ENCODE data around the gene PRSS36.

The PRSS36 gene

GRCh38 chr16:31192856-31193642, 43.2 kb upstream of the PRSS36 start:
- H3K27ac ChIP-seq (ENCODE audit: low read length, poor library complexity, severe bottlenecking): no peak overlapping the region
- H3K4me1 ChIP-seq (ENCODE audit: control insufficient read depth, insufficient read depth, low read depth, low read length): no peaks in the 10 kb centered on the region
- H2BK5ac ChIP-seq (ENCODE audit: low read depth, low read length, poor library complexity, severe bottlenecking): no peak overlapping the region
- H3K4ac ChIP-seq (ENCODE audit: low read depth in 1 of 2, low read length in 2 of 2): no peak overlapping the region
- H3K18ac ChIP-seq (ENCODE audit: low read depth in 1 of 2, low read length in 2 of 2): no peak overlapping the region
- no peak overlapping the region for H3K14ac ChIP-seq (ENCODE audit: low read length in 2 of 2)
- H3K23ac ChIP-seq (ENCODE audit: low read length in 2 of 2): no peak overlapping the region
- H3K27me3 ChIP-seq (ENCODE audit: control insufficient read depth in 1 of 2, insufficient read depth in 1 of 2, low read length in 2 of 2): no peaks in the 10 kb centered on the region
- H3K9ac ChIP-seq (ENCODE audit: low read length): no peak overlapping the region
- no peak overlapping the region for H4K91ac ChIP-seq (ENCODE audit: low read length)
- no peak for DNase-seq
- peaks cover 17% of the 10 kb centered on the region for H3K79me1 ChIP-seq (replicated peaks; ENCODE audit: low read length, poor library complexity, severe bottlenecking)
- H2BK120ac ChIP-seq (ENCODE audit: low read depth, low read length): no peak overlapping the region
- H3K4me2 ChIP-seq (ENCODE audit: low read length, poor library complexity, severe bottlenecking): no peak overlapping the region
- H2AK5ac ChIP-seq (ENCODE audit: low read length, severe bottlenecking): no peak overlapping the region
- peaks cover 82 to 98% of the 10 kb centered on the region in 2 experiments for H3K36me3 ChIP-seq (ENCODE audit: control insufficient read depth in 1 of 2, insufficient read depth in 2 of 2, low read depth in 1 of 2, low read length in 2 of 2)
- 94% methylated on average over 16 of the region's 16 CpGs for WGBS
- H4K8ac ChIP-seq (ENCODE audit: low read length): no peak overlapping the region
- H2BK12ac ChIP-seq (ENCODE audit: low read length in 2 of 2): no peak overlapping the region
- H2AFZ ChIP-seq (ENCODE audit: low read depth, low read length): no peak overlapping the region
- H2BK15ac ChIP-seq (ENCODE audit: low read depth, poor library complexity, severe bottlenecking): no peak overlapping the region
- no peaks in the 10 kb centered on the region for H3K9me3 ChIP-seq (ENCODE audit: control insufficient read depth, low read length)
- no peak overlapping the region for H3K4me3 ChIP-seq (ENCODE audit: insufficient read depth in 1 of 2, low read depth in 1 of 2, low read length in 2 of 2)

- Histone ChIP-seq H3K4me1 (ENCODE audit: control insufficient read depth, insufficient read depth, low read depth, low read length) (no peaks in the 10 kb centered on the region), H2BK120ac (ENCODE audit: low read depth, low read length) (no peak overlapping the region), H3K36me3 (ENCODE audit: control insufficient read depth in 1 of 2, insufficient read depth in 2 of 2, low read depth in 1 of 2, low read length in 2 of 2) (peaks cover 78 to 100% of the 10 kb centered on the region in 2 experiments), H3K4me3 (ENCODE audit: insufficient read depth in 1 of 2, low read depth in 1 of 2, low read length in 2 of 2) (no peak overlapping the region), H3K4ac (ENCODE audit: low read depth in 1 of 2, low read length in 2 of 2) (no peak overlapping the region), H4K8ac (ENCODE audit: low read length) (no peak overlapping the region), H3K27me3 (ENCODE audit: control insufficient read depth in 1 of 2, insufficient read depth in 1 of 2, low read length in 2 of 2) (no peaks in the 10 kb centered on the region), H2AK5ac (ENCODE audit: low read length, severe bottlenecking) (no peak overlapping the region), H3K27ac (ENCODE audit: low read length, poor library complexity, severe bottlenecking) (no peak overlapping the region), H3K14ac (ENCODE audit: low read length in 2 of 2) (no peak overlapping the region), H3K18ac (ENCODE audit: low read depth in 1 of 2, low read length in 2 of 2) (no peak overlapping the region), H2BK12ac (ENCODE audit: low read length in 2 of 2) (no peak overlapping the region), H3K23ac (ENCODE audit: low read length in 2 of 2) (no peak overlapping the region), H2BK15ac (ENCODE audit: low read depth, poor library complexity, severe bottlenecking) (no peak overlapping the region), H2BK5ac (ENCODE audit: low read depth, low read length, poor library complexity, severe bottlenecking) (no peak overlapping the region), H3K9ac (ENCODE audit: low read length) (no peak overlapping the region), H4K91ac (ENCODE audit: low read length) (no peak overlapping the region), H2AFZ (ENCODE audit: low read depth, low read length) (no peak overlapping the region), H3K4me2 (ENCODE audit: low read length, poor library complexity, severe bottlenecking) (no peak overlapping the region), H3K79me1 (replicated peaks; ENCODE audit: low read length, poor library complexity, severe bottlenecking) (peaks cover 16% of the 10 kb centered on the region), H3K9me3 (ENCODE audit: control insufficient read depth, low read length) (no peaks in the 10 kb centered on the region)
- 100% methylated on average over 5 of the region's 5 CpGs for WGBS
- DNase-seq: no peak
These were observed 42.0 kb upstream of the PRSS36 start for GRCh38 chr16:31191697-31192428.

DNA sequence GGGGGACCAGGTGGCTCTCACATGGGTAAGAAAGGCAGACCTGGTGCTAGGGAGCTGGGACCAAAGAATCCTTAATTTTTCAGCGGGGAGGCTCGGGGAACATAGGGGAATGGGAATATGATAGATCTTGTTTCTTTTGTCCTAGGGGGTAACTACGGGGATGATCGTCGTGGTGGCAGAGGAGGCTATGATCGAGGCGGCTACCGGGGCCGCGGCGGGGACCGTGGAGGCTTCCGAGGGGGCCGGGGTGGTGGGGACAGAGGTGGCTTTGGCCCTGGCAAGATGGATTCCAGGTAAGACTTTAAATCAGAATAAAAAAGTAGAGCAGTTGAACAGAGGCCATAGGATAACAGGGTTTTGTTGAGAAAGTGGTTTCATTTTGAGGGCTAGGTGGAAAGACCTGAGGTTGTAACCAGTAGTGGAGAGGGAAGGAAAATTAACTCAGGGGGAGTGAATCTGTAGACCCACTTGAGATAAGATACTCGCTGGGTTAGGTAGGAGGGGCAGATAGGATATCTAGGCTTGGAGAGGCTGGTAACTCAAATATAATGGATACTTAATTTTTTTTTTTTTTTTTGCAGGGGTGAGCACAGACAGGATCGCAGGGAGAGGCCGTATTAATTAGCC, 41.1 kb upstream of the PRSS36 start:
- Histone ChIP-seq H3K79me1 (replicated peaks; ENCODE audit: low read length, poor library complexity, severe bottlenecking) (peaks cover 13% of the 10 kb centered on the region), H3K18ac (ENCODE audit: low read depth in 1 of 2, low read length in 2 of 2) (no peak overlapping the region), H4K91ac (ENCODE audit: low read length) (no peak overlapping the region), H3K4ac (ENCODE audit: low read depth in 1 of 2, low read length in 2 of 2) (no peak overlapping the region), H3K9me3 (ENCODE audit: control insufficient read depth, low read length) (no peaks in the 10 kb centered on the region), H2BK12ac (ENCODE audit: low read length in 2 of 2) (no peak overlapping the region), H3K4me1 (ENCODE audit: control insufficient read depth, insufficient read depth, low read depth, low read length) (no peaks in the 10 kb centered on the region), H3K9ac (ENCODE audit: low read length) (no peak overlapping the region), H2AK5ac (ENCODE audit: low read length, severe bottlenecking) (no peak overlapping the region), H2BK120ac (ENCODE audit: low read depth, low read length) (no peak overlapping the region), H4K8ac (ENCODE audit: low read length) (no peak overlapping the region), H3K23ac (ENCODE audit: low read length in 2 of 2) (no peak overlapping the region), H2BK15ac (ENCODE audit: low read depth, poor library complexity, severe bottlenecking) (no peak overlapping the region), H3K4me3 (ENCODE audit: insufficient read depth in 1 of 2, low read depth in 1 of 2, low read length in 2 of 2) (no peak overlapping the region), H3K27me3 (ENCODE audit: control insufficient read depth in 1 of 2, insufficient read depth in 1 of 2, low read length in 2 of 2) (no peaks in the 10 kb centered on the region), H2AFZ (ENCODE audit: low read depth, low read length) (no peak overlapping the region), H2BK5ac (ENCODE audit: low read depth, low read length, poor library complexity, severe bottlenecking) (no peak overlapping the region), H3K4me2 (ENCODE audit: low read length, poor library complexity, severe bottlenecking) (no peak overlapping the region), H3K14ac (ENCODE audit: low read length in 2 of 2) (no peak overlapping the region), H3K36me3 (ENCODE audit: control insufficient read depth in 1 of 2, insufficient read depth in 2 of 2, low read depth in 1 of 2, low read length in 2 of 2) (peaks cover 75 to 100% of the 10 kb centered on the region in 2 experiments), H3K27ac (ENCODE audit: low read length, poor library complexity, severe bottlenecking) (no peak overlapping the region)
- no peak for DNase-seq
- 98% methylated on average over 17 of the region's 17 CpGs for WGBS

- H3K27me3 ChIP-seq (ENCODE audit: control insufficient read depth in 1 of 2, insufficient read depth in 1 of 2, low read length in 2 of 2): no peaks in the 10 kb centered on the region
- H3K4ac ChIP-seq (ENCODE audit: low read depth in 1 of 2, low read length in 2 of 2): no peak overlapping the region
- no peak overlapping the region for H2BK5ac ChIP-seq (ENCODE audit: low read depth, low read length, poor library complexity, severe bottlenecking)
- no peak overlapping the region for H3K4me2 ChIP-seq (ENCODE audit: low read length, poor library complexity, severe bottlenecking)
- H4K91ac ChIP-seq (ENCODE audit: low read length): no peak overlapping the region
- H2BK15ac ChIP-seq (ENCODE audit: low read depth, poor library complexity, severe bottlenecking): no peak overlapping the region
- no peak overlapping the region for H2AK5ac ChIP-seq (ENCODE audit: low read length, severe bottlenecking)
- no peak overlapping the region for H3K23ac ChIP-seq (ENCODE audit: low read length in 2 of 2)
- H2BK12ac ChIP-seq (ENCODE audit: low read length in 2 of 2): no peak overlapping the region
- no peak overlapping the region for H2AFZ ChIP-seq (ENCODE audit: low read depth, low read length)
- no peak overlapping the region for H3K9ac ChIP-seq (ENCODE audit: low read length)
- no peak overlapping the region for H3K14ac ChIP-seq (ENCODE audit: low read length in 2 of 2)
- WGBS: 98% methylated on average over 12 of the region's 12 CpGs
- H2BK120ac ChIP-seq (ENCODE audit: low read depth, low read length): no peak overlapping the region
- no peak overlapping the region for H4K8ac ChIP-seq (ENCODE audit: low read length)
- H3K4me3 ChIP-seq (ENCODE audit: insufficient read depth in 1 of 2, low read depth in 1 of 2, low read length in 2 of 2): no peak overlapping the region
- peaks cover 13% of the 10 kb centered on the region for H3K79me1 ChIP-seq (replicated peaks; ENCODE audit: low read length, poor library complexity, severe bottlenecking)
- peaks cover 67 to 100% of the 10 kb centered on the region in 2 experiments for H3K36me3 ChIP-seq (ENCODE audit: control insufficient read depth in 1 of 2, insufficient read depth in 2 of 2, low read depth in 1 of 2, low read length in 2 of 2)
- no peak overlapping the region for H3K27ac ChIP-seq (ENCODE audit: low read length, poor library complexity, severe bottlenecking)
- no peak for DNase-seq
- H3K4me1 ChIP-seq (ENCODE audit: control insufficient read depth, insufficient read depth, low read depth, low read length): no peaks in the 10 kb centered on the region
- H3K18ac ChIP-seq (ENCODE audit: low read depth in 1 of 2, low read length in 2 of 2): no peak overlapping the region
- H3K9me3 ChIP-seq (ENCODE audit: control insufficient read depth, low read length): no peaks in the 10 kb centered on the region
These were observed 40.2 kb upstream of the PRSS36 start for GRCh38 chr16:31190061-31190460.
